NCI-H345 (cell line): Measurements from ENCODE around the gene VMO1.
"Not testable (repeated sequence)": the region's sequence is repeated elsewhere in the genome, so short reads cannot be mapped to it uniquely, and the experiment has no call there.

Experiments
- DNase-seq: peaks from one replicate; lab custom pipeline; 2025; lab: John Stamatoyannopoulos, UW

VMO1 gene

GRCh38 chr17:4786106-4786511 is at the start of gene VMO1:
VMO1 (minus strand) TSS chr17:4786364; CDS start chr17:4786352, 12 bp downstream.
- DNase-seq, result no peak

GRCh38 chr17:4834681-4835020 is 48.5 kb upstream of the VMO1 start:
- no peak for DNase-seq

GRCh38 chr17:4833941-4834680 is 47.9 kb upstream of the VMO1 start:
- no peak for DNase-seq

- DNase-seq, result peak; percentile 88
Observed at GRCh38 chr17:4833178-4833940, 47.2 kb upstream of the VMO1 start, which contains the start of gene MINK1. MINK1 (plus strand) TSS chr17:4833340; CDS start chr17:4833584, 244 bp downstream.

GRCh38 chr17:4832829-4833177 is 46.6 kb upstream of the VMO1 start:
- not testable (repeated sequence) for DNase-seq

- no peak for DNase-seq
Observed at GRCh38 chr17:4827399-4827798, 41.2 kb upstream of the VMO1 start.

- no peak for DNase-seq
Observed at GRCh38 chr17:4823373-4824089, 37.4 kb upstream of the VMO1 start.

GRCh38 chr17:4822835-4823234 is 36.7 kb upstream of the VMO1 start:
- DNase-seq, result no peak

GRCh38 chr17:4818276-4818675 is 32.1 kb upstream of the VMO1 start:
- no peak for DNase-seq

GRCh38 chr17:4816826-4817225 is 30.7 kb upstream of the VMO1 start:
- DNase-seq, result no peak

- DNase-seq, result no peak
Observed at GRCh38 chr17:4815043-4815675, 29.0 kb upstream of the VMO1 start.

GRCh38 chr17:4812690-4813089 is 26.5 kb upstream of the VMO1 start:
- no peak for DNase-seq

GRCh38 chr17:4811471-4811870 is 25.3 kb upstream of the VMO1 start:
- no peak for DNase-seq

- no peak for DNase-seq
Observed at GRCh38 chr17:4810696-4811290, 24.6 kb upstream of the VMO1 start.

GRCh38 chr17:4808378-4808767 is 22.2 kb upstream of the VMO1 start:
- no peak for DNase-seq

- DNase-seq, result no peak
Observed at GRCh38 chr17:4807605-4808377, 21.6 kb upstream of the VMO1 start.

- peak; percentile 85 for DNase-seq
Observed at GRCh38 chr17:4806777-4807604, 20.8 kb upstream of the VMO1 start, which contains the start of gene PLD2. PLD2 (plus strand) TSS chr17:4807152; CDS start chr17:4807773, 621 bp downstream.

- DNase-seq, result no peak
Observed at GRCh38 chr17:4806456-4806776, 20.3 kb upstream of the VMO1 start.

GRCh38 chr17:4802228-4802627 is 16.1 kb upstream of the VMO1 start, which contains the start of gene C17orf114:
C17orf114 (minus strand) TSS chr17:4802328.
- no peak for DNase-seq
